GM10266 (cell line): ENCODE measurements around the gene TMEM9.

Experiments
- DNase-seq: peaks from one replicate; pipeline ENCODE4 v3.0.0; 2012; ENCODE audit errors: extremely low spot score
- CTCF ChIP-seq: IDR thresholded peaks from 2 replicates; pipeline ENCODE4 v1.5.1; 2012; ENCODE audit warnings: mild to moderate bottlenecking, low read depth; ENCODE audit not compliant: control insufficient read depth, insufficient read depth; ENCODE audit errors: missing control alignments

Gene TMEM9

GRCh38 chr1:201119206-201120197 is 34.8 kb downstream of the TMEM9 start:
- peak; percentile 75 for TF ChIP-seq CTCF
- DNase-seq: peak; percentile 72

GRCh38 chr1:201116091-201116490 is 38.2 kb downstream of the TMEM9 start:
- DNase-seq: no peak
- no peak for TF ChIP-seq CTCF

GRCh38 chr1:201115390-201115937 is 38.8 kb downstream of the TMEM9 start:
- no peak for DNase-seq
- TF ChIP-seq CTCF: no peak

- peak; percentile 93 for DNase-seq
- TF ChIP-seq CTCF: peak; percentile 83
Observed at GRCh38 chr1:201114245-201115131, 39.8 kb downstream of the TMEM9 start.

GRCh38 chr1:201113451-201114244 is 40.6 kb downstream of the TMEM9 start:
- no peak for DNase-seq
- no peak for TF ChIP-seq CTCF

GRCh38 chr1:201112926-201113325 is 41.3 kb downstream of the TMEM9 start:
- DNase-seq: no peak
- TF ChIP-seq CTCF: no peak
